AG20443 (cell line): Measurements from ENCODE around the gene GSTM5.
"Not testable (repeated sequence)": the region's sequence is repeated elsewhere in the genome, so short reads cannot be mapped to it uniquely, and the experiment has no call there.

ENCODE experiments used
- DNase-seq: peaks from one replicate; pipeline ENCODE4 v3.0.0; 2012; ENCODE audit warnings: low spot score, mixed read lengths

Gene GSTM5

GRCh38 chr1:109697066-109697465 lies 15.0 kb upstream of the GSTM5 start:
- no peak for DNase-seq

- DNase-seq, result not testable (repeated sequence)
These were observed 14.2 kb upstream of the GSTM5 start for GRCh38 chr1:109697861-109698260.

- not testable (repeated sequence) for DNase-seq
These were observed 9.1 kb upstream of the GSTM5 start for GRCh38 chr1:109702940-109703339.

- DNase-seq, result peak; percentile 1
These were observed 7.9 kb upstream of the GSTM5 start for GRCh38 chr1:109704173-109704572.

- DNase-seq, result no peak
These were observed 6.6 kb upstream of the GSTM5 start for GRCh38 chr1:109705411-109705810.

- not testable (repeated sequence) for DNase-seq
These were observed 3.1 kb upstream of the GSTM5 start for GRCh38 chr1:109708949-109709348.

- DNase-seq, result not testable (repeated sequence)
These were observed 2.2 kb upstream of the GSTM5 start for GRCh38 chr1:109709822-109710221.

- no peak for DNase-seq
These were observed 342 bp downstream of the GSTM5 start for GRCh38 chr1:109712321-109712864.

- peak; percentile 2 for DNase-seq
These were observed 1.6 kb downstream of the GSTM5 start for GRCh38 chr1:109713636-109714035.

- peak; percentile 1 for DNase-seq
These were observed 2.8 kb downstream of the GSTM5 start for GRCh38 chr1:109714661-109715372.

- no peak for DNase-seq
These were observed 4.1 kb downstream of the GSTM5 start for GRCh38 chr1:109716121-109716520.

- DNase-seq, result peak; percentile 47
These were observed 4.6 kb downstream of the GSTM5 start for GRCh38 chr1:109716570-109717090.

GRCh38 chr1:109717729-109718128 lies 5.7 kb downstream of the GSTM5 start:
- DNase-seq, result no peak

- no peak for DNase-seq
These were observed 6.4 kb downstream of the GSTM5 start for GRCh38 chr1:109718495-109718894.

- peak; percentile 49 for DNase-seq
These were observed 7.3 kb downstream of the GSTM5 start for GRCh38 chr1:109719337-109719837.

- DNase-seq, result no peak
These were observed 9.0 kb downstream of the GSTM5 start for GRCh38 chr1:109721042-109721441.

GRCh38 chr1:109721971-109722370 lies 9.9 kb downstream of the GSTM5 start:
- no peak for DNase-seq

GRCh38 chr1:109722908-109723691 lies 11.0 kb downstream of the GSTM5 start:
- DNase-seq, result peak; percentile 64

- no peak for DNase-seq
These were observed 12.9 kb downstream of the GSTM5 start for GRCh38 chr1:109724933-109725332.

GRCh38 chr1:109725510-109725909 lies 13.5 kb downstream of the GSTM5 start:
- DNase-seq, result no peak

- DNase-seq, result no peak
These were observed 14.0 kb downstream of the GSTM5 start for GRCh38 chr1:109726007-109726406.

GRCh38 chr1:109726728-109727373 lies 14.8 kb downstream of the GSTM5 start:
- no peak for DNase-seq
